ENCODE measurements around the gene PAQR6.

The PAQR6 gene

GRCh38 chr1:156247460-156248322, at the start of gene PAQR6:
Gene PAQR6 (minus strand): TSS chr1:156248056. CDS start chr1:156246731, 1,325 bp downstream.
- no peak for DNase-seq

GRCh38 chr1:156295391-156295947, 47.6 kb upstream of the PAQR6 start, which contains the start of gene GLMP:
Gene GLMP (minus strand): TSS chr1:156295679. CDS start chr1:156295645, 34 bp downstream.
- peak; percentile 68 for DNase-seq

GRCh38 chr1:156293895-156294294, 46.0 kb upstream of the PAQR6 start:
- no peak for DNase-seq

- DNase-seq, result no peak
Measured at GRCh38 chr1:156293098-156293434, 45.2 kb upstream of the PAQR6 start.

- DNase-seq, result peak; percentile 74
Measured at GRCh38 chr1:156291226-156292061, 43.6 kb upstream of the PAQR6 start.

- DNase-seq, result no peak
Measured at GRCh38 chr1:156289857-156290256, 42.0 kb upstream of the PAQR6 start.

- no peak for DNase-seq
Measured at GRCh38 chr1:156286061-156286460, 38.2 kb upstream of the PAQR6 start.

GRCh38 chr1:156285437-156285836, 37.6 kb upstream of the PAQR6 start:
- no peak for DNase-seq

- DNase-seq, result no peak
Measured at GRCh38 chr1:156284757-156285156, 36.9 kb upstream of the PAQR6 start.

GRCh38 chr1:156284112-156284511, 36.3 kb upstream of the PAQR6 start, which contains the start of gene TMEM79:
Gene TMEM79 (plus strand): TSS chr1:156284325. CDS start chr1:156285227, 902 bp downstream.
- no peak for DNase-seq

GRCh38 chr1:156283521-156283920, 35.7 kb upstream of the PAQR6 start:
- DNase-seq, result no peak

- DNase-seq, result peak; percentile 99
Measured at GRCh38 chr1:156282479-156283222, 34.8 kb upstream of the PAQR6 start, which contains the start of gene SMG5. Gene SMG5 (minus strand): TSS chr1:156282825. CDS start chr1:156282680, 145 bp downstream.

GRCh38 chr1:156281693-156282478, 34.0 kb upstream of the PAQR6 start:
- no peak for DNase-seq

GRCh38 chr1:156281281-156281680, 33.4 kb upstream of the PAQR6 start:
- peak; percentile 57 for DNase-seq

GRCh38 chr1:156279837-156280236, 32.0 kb upstream of the PAQR6 start:
- no peak for DNase-seq

GRCh38 chr1:156276966-156277381, 29.1 kb upstream of the PAQR6 start:
- DNase-seq, result no peak

- no peak for DNase-seq
Measured at GRCh38 chr1:156276532-156276931, 28.7 kb upstream of the PAQR6 start.

- DNase-seq, result no peak
Measured at GRCh38 chr1:156270314-156270713, 22.5 kb upstream of the PAQR6 start.

GRCh38 chr1:156268336-156268735, 20.5 kb upstream of the PAQR6 start:
- no peak for DNase-seq

- no peak for DNase-seq
Measured at GRCh38 chr1:156266051-156266450, 18.2 kb upstream of the PAQR6 start.

- no peak for DNase-seq
Measured at GRCh38 chr1:156263288-156263655, 15.4 kb upstream of the PAQR6 start.

All from fibroblast of skin of right biceps (primary cell).